ENCODE measurements around the gene RBM22. TPM values are rescaled to one million over a fixed set of nuclear protein-coding genes. Genes with fewer than 3 reads are reported as not detected.

RBM22 gene
- total and polyA plus RNA-seq, 2 of the 8 experiments (the other 6 are each of a cell fraction or from before 2014, with no cell fraction given), result 20.8 to 33.9 TPM

- H3K9ac ChIP-seq (replicated peaks in 1 of 4; ENCODE audit: extremely low read depth in 1 of 4, low read depth in 3 of 4, low read length in 3 of 4), result no peak overlapping the region
- H3K14ac ChIP-seq (ENCODE audit: insufficient read length), result no peak overlapping the region
- H3K9me3 ChIP-seq (ENCODE audit: insufficient read depth in 2 of 2, low read depth in 1 of 2, low read length in 1 of 2), result no peaks in the 10 kb centered on the region
- H4K8ac ChIP-seq (ENCODE audit: extremely low read depth, insufficient read depth, low read length), result no peak overlapping the region
- no peak overlapping the region for H2BK15ac ChIP-seq (ENCODE audit: low read length)
- H3K27me3 ChIP-seq (replicated peaks in 1 of 4; ENCODE audit: control insufficient read depth in 3 of 4, extremely low read depth in 1 of 4, insufficient read depth in 3 of 4, low read length in 3 of 4), result no peaks in the 10 kb centered on the region
- no peak overlapping the region for H3K4me3 ChIP-seq (ENCODE audit: extremely low read depth in 1 of 4, insufficient read depth in 2 of 4, low read depth in 3 of 4, low read length in 4 of 4)
- no peak overlapping the region for H3K4me2 ChIP-seq (ENCODE audit: insufficient read depth in 1 of 2, low read depth in 2 of 2, low read length in 2 of 2)
- peak overlapping the region; percentile 6; the same call in 1 of the 2 replicates for H2BK20ac ChIP-seq (ENCODE audit: low read length)
- TF ChIP-seq KDM5A (IDR thresholded peaks at IDR 0.05; ENCODE audit: low read length) (no peak), NANOG (IDR thresholded peaks at IDR 0.05; ENCODE audit: insufficient read depth, low read depth, low read length, poor library complexity, severe bottlenecking) (no peak), USF2 (IDR thresholded peaks at IDR 0.05; ENCODE audit: low read length) (no peak), CHD1 (IDR thresholded peaks at IDR 0.05; ENCODE audit: low read depth, low read length) (no peak), YY1 (IDR thresholded peaks at IDR 0.05; ENCODE audit: low read depth, low read length) (no peak), EP300 (IDR thresholded peaks at IDR 0.05; ENCODE audit: borderline replicate concordance in 1 of 2, low read depth in 2 of 2, low read length in 2 of 2) (no peak)
- no peak overlapping the region; the same call in 1 of the 2 replicates for H3K18ac ChIP-seq (ENCODE audit: extremely low read depth, low read length)
- POLR2A ChIA-PET (ENCODE audit: partially characterized antibody), result interaction anchor here (1.0 to 1.6 kb wide), 4 partner anchors 8 to 56 kb away, joined by 3 to 5 read pairs (median 4); partner anchors contain the start of gene RBM22
- no peak for FAIRE-seq
- H3K79me1 ChIP-seq (ENCODE audit: low read depth, low read length), result no peaks in the 10 kb centered on the region
- H2AFZ ChIP-seq (ENCODE audit: low read length), result no peak overlapping the region
- no peak overlapping the region for H4K91ac ChIP-seq (replicated peaks; ENCODE audit: insufficient read length, low read length)
- no peak overlapping the region for H4K5ac ChIP-seq (ENCODE audit: insufficient read length, low read depth, low read length)
- H2BK120ac ChIP-seq (replicated peaks; ENCODE audit: low read depth, low read length), result no peak overlapping the region
- DNase-seq (ENCODE audit: low read depth in 1 of 2, low spot score in 2 of 2), result no peak
- H4K20me1 ChIP-seq (replicated peaks in 1 of 2; ENCODE audit: control insufficient read depth in 1 of 2, insufficient read depth in 2 of 2, low read length in 2 of 2), result no peaks in the 10 kb centered on the region
- CTCF ChIA-PET (ENCODE audit: partially characterized antibody), result interaction anchor here (1.0 to 18.4 kb wide), 15 partner anchors 11 to 155 kb away, joined by 3 to 247 read pairs (median 4); partner anchors contain the start of genes MYOZ3 and RBM22
- H3K4ac ChIP-seq (replicated peaks; ENCODE audit: insufficient read length, low read depth, low read length), result no peak overlapping the region
- no peak overlapping the region for H2BK5ac ChIP-seq (ENCODE audit: low read depth, low read length)
- 70% methylated on average over 4 of the region's 4 CpGs; no CpG with 5 or more reads in 1 of the 2 experiments for WGBS, 2 experiments (ENCODE audit: extremely low coverage in 1 of 2, insufficient coverage in 1 of 2, insufficient read length in 1 of 2, insufficient replicate concordance in 2 of 2, low coverage in 1 of 2, low lambda C conversion rate in 2 of 2, missing lambda C conversion rate in 1 of 2)
- no peak overlapping the region for H3K23ac ChIP-seq (ENCODE audit: insufficient read length)
- H3K27ac ChIP-seq (ENCODE audit: low read depth, low read length), result no peak overlapping the region
- H3K36me3 ChIP-seq (ENCODE audit: control insufficient read depth in 2 of 4, insufficient read depth in 4 of 4, low read length in 3 of 4), result no peaks in the 10 kb centered on the region
- H3K4me1 ChIP-seq (replicated peaks in 1 of 4; ENCODE audit: control insufficient read depth in 3 of 4, insufficient read depth in 4 of 4, low read length in 3 of 4), result peaks cover 0 to 9% (median 8%) of the 10 kb centered on the region in 4 experiments; a peak in 5 of 7 replicates
- H3K56ac ChIP-seq (replicated peaks; ENCODE audit: insufficient read length, low read depth, low read length), result no peak overlapping the region
- H3K79me2 ChIP-seq (ENCODE audit: control insufficient read depth in 1 of 2, insufficient read depth in 2 of 2, low read length in 2 of 2), result no peaks in the 10 kb centered on the region
- H2AK5ac ChIP-seq (ENCODE audit: low read depth, low read length), result no peak overlapping the region
- no peaks in the 10 kb centered on the region for H3K23me2 ChIP-seq (ENCODE audit: low read depth, low read length)
- 0 out of 2 replicates have a peak overlapping the region, but pooled peaks have one; percentile 0 for H2BK12ac ChIP-seq (ENCODE audit: low read depth, low read length)
Measured at GRCh38 chr5:150645070-150645700, 55.7 kb downstream of the RBM22 start.

Data from H1 (cell line).